ENCODE measurements around the gene COBL. TPM values are rescaled to one million over a fixed set of nuclear protein-coding genes. Genes with fewer than 3 reads are reported as not detected.

COBL gene
- total RNA-seq, 2 donors from 2014 or later, result 1.4 to 1.6 TPM

- H3K4me1 ChIP-seq (ENCODE audit: control insufficient read depth in 1 of 2, low read depth in 2 of 2), result peaks cover 0 to 14% of the 10 kb centered on the region in 2 donors
- H3K9me3 ChIP-seq, result no peaks in the 10 kb centered on the region
- no peak overlapping the region for H3K27ac ChIP-seq
- H3K4me3 ChIP-seq, result no peak overlapping the region
- DNase-seq (ENCODE audit: low spot score) (no peak), ATAC-seq (ENCODE audit: insufficient number of reproducible peaks, low FRiP score, low read depth) (no peak)
- H3K36me3 ChIP-seq, result no peaks in the 10 kb centered on the region
- TF ChIP-seq CTCF (IDR thresholded peaks at IDR 0.05), result no peak
- H3K27me3 ChIP-seq (replicated peaks; ENCODE audit: insufficient read depth), result no peaks in the 10 kb centered on the region
Observed at GRCh38 chr7:51029701-51030191, 286.9 kb downstream of the COBL start.

- Histone ChIP-seq H3K27me3 (replicated peaks; ENCODE audit: insufficient read depth) (no peaks in the 10 kb centered on the region), H3K4me3 (no peak overlapping the region), H3K36me3 (no peaks in the 10 kb centered on the region), H3K27ac (no peak overlapping the region), H3K4me1 (ENCODE audit: control insufficient read depth in 1 of 2, low read depth in 2 of 2) (peaks cover 0 to 8% of the 10 kb centered on the region in 2 donors), H3K9me3 (no peaks in the 10 kb centered on the region)
- DNase-seq (ENCODE audit: low spot score) (no peak), ATAC-seq (ENCODE audit: insufficient number of reproducible peaks, low FRiP score, low read depth) (no peak)
- TF ChIP-seq CTCF (IDR thresholded peaks at IDR 0.05), result no peak
Observed at GRCh38 chr7:51029131-51029530, 287.5 kb downstream of the COBL start.

GRCh38 chr7:51027935-51028830 is 288.4 kb downstream of the COBL start:
- Histone ChIP-seq H3K27ac (no peak overlapping the region), H3K36me3 (no peaks in the 10 kb centered on the region), H3K9me3 (no peaks in the 10 kb centered on the region), H3K27me3 (replicated peaks; ENCODE audit: insufficient read depth) (no peaks in the 10 kb centered on the region), H3K4me3 (no peak overlapping the region), H3K4me1 (ENCODE audit: control insufficient read depth in 1 of 2, low read depth in 2 of 2) (no peaks in the 10 kb centered on the region)
- DNase-seq (ENCODE audit: low spot score) (no peak), ATAC-seq (ENCODE audit: insufficient number of reproducible peaks, low FRiP score, low read depth) (no peak)
- no peak for TF ChIP-seq CTCF (IDR thresholded peaks at IDR 0.05)

- Histone ChIP-seq H3K4me1 (ENCODE audit: control insufficient read depth in 1 of 2, low read depth in 2 of 2) (no peaks in the 10 kb centered on the region), H3K4me3 (no peak overlapping the region), H3K27ac (no peak overlapping the region), H3K9me3 (no peaks in the 10 kb centered on the region), H3K36me3 (no peaks in the 10 kb centered on the region), H3K27me3 (replicated peaks; ENCODE audit: insufficient read depth) (no peaks in the 10 kb centered on the region)
- ATAC-seq (ENCODE audit: insufficient number of reproducible peaks, low FRiP score, low read depth) (no peak), DNase-seq (ENCODE audit: low spot score) (no peak)
- no peak for TF ChIP-seq CTCF (IDR thresholded peaks at IDR 0.05)
Observed at GRCh38 chr7:51027106-51027934, 289.3 kb downstream of the COBL start.

- no peak for DNase-seq (ENCODE audit: low spot score)
- Histone ChIP-seq H3K27me3 (replicated peaks; ENCODE audit: insufficient read depth) (no peaks in the 10 kb centered on the region), H3K27ac (no peak overlapping the region), H3K9me3 (no peaks in the 10 kb centered on the region), H3K36me3 (no peaks in the 10 kb centered on the region), H3K4me1 (ENCODE audit: control insufficient read depth in 1 of 2, low read depth in 2 of 2) (no peaks in the 10 kb centered on the region), H3K4me3 (no peak overlapping the region)
- ATAC-seq (ENCODE audit: insufficient number of reproducible peaks, low FRiP score, low read depth), result no peak
- no peak for TF ChIP-seq CTCF (IDR thresholded peaks at IDR 0.05)
Observed at GRCh38 chr7:51026341-51026740, 290.3 kb downstream of the COBL start.

Measured in thoracic aorta (tissue), 2 donors.